Keratinocyte (primary cell): Measurements from ENCODE around the gene GRK6.

Experiments used
- CTCF ChIP-seq, 3 experiments: IDR thresholded peaks in 1 of 3; conservative IDR thresholded peaks in 1 of 3; optimal IDR thresholded peaks in 1 of 3; 2 replicates in 2 of 3; 3 replicates in 1 of 3; pipeline versions ENCODE3 to v1.5.1; 2011; ENCODE audit warnings: low read length in 3 of 3, mild to moderate bottlenecking in 3 of 3, moderate library complexity in 2 of 3, control low read depth in 1 of 3, inconsistent platforms in 1 of 3; ENCODE audit not compliant: insufficient read depth in 2 of 3; ENCODE audit errors: extremely low read depth in 1 of 3
- EZH2 ChIP-seq: IDR thresholded peaks from one replicate; pipeline ENCODE4 v1.6.1; 2012; ENCODE audit warnings: inconsistent platforms, mild to moderate bottlenecking, low read length, moderate library complexity

DNA sequence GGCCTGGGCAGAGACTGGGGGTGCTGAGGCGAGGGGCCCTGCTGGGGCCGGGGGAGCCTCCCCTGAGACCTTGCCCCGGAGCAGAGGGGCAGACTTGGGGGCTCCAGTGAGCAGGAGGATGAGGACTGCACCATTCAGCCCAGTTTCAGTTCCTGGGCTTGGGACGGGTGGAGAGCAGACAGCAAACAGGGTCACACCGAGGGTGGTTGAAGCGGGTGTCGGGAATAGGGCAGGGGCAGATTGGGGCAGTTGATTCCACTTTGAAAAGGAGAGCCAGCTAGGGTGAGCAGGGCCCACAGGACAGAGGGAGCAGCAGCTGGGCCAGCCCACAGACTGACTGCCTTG lies 4.5 kb downstream of the GRK6 start:
- TF ChIP-seq CTCF (optimal IDR thresholded peaks at IDR 0.05 in 1 of 3, IDR thresholded peaks at IDR 0.05 in 1 of 3, conservative IDR thresholded peaks at IDR 0.05 in 1 of 3; ENCODE audit: extremely low read depth in 1 of 3, insufficient read depth in 2 of 3, low read length in 3 of 3) (no peak), EZH2 (no peak)
